ENCODE measurements around the gene NAPB.
A peak's percentile ranks its signal among the peaks of the same experiment; 100 is the strongest.

NAPB gene

DNA sequence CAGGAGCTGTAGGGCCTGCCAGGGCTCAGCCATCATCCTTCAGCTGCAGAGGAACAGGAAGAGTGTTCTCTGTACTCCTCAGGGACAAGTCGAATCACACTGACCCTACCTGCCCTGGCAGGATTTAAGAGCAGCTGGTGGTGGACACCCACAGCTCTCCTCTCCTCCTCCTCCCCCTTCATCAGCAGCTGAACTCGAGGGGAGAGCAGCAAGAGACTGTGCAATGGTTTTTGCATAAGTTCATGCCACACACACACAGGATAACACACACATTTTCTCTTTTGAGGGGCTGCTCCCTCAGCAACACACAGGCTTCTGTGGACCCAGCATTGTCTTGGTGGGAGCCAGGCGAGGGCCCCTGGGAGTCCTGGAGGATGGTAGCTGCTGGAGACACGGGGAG lies 31.5 kb upstream of the NAPB start, which contains the start of gene CST11:
TSS of gene CST11 (minus strand) at position 101 of the 400 bp plus-strand sequence. CDS start at position 36, 65 bp downstream.
- Histone ChIP-seq H3K4me3 (ENCODE audit: low read length, poor library complexity, severe bottlenecking) (no peak within 1 kb of the TSS), H4K20me1 (ENCODE audit: insufficient read depth, low read length, poor library complexity, severe bottlenecking) (no peaks in the 10 kb centered on the region)

DNA sequence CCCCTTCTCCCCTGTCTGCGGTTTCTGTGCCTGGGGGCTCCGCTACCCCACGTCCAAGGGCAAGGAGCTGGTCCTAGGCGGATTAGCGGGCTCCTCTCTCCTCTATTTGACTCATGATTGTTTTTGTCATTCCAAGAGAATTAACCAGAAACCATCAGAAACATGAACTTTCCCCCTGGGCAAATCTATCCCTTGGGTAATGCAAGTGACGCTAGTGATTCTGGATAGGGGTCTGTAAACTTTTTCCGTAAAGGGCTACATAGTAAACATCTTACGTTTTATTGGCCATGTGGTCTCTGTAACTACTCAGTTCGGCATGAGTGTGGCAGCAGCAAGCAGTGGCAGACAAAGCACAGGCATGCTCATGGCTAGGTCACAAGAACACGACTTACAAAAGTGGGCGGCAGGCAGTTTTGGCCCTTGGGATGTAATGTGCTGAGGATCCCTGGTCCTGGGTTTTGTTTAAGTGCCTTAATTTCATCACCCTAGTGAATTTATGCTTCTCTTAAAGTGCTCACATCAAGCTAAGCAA lies 30.7 kb upstream of the NAPB start:
- Histone ChIP-seq H2AFZ (ENCODE audit: low read length) (no peak overlapping the region), H3K79me2 (ENCODE audit: insufficient read depth, low read length) (no peaks in the 10 kb centered on the region)

More for the DNA sequence above, 31.5 kb upstream of the NAPB start, which contains the start of gene CST11:
- Histone ChIP-seq H3K79me2 (ENCODE audit: insufficient read depth, low read length) (no peaks in the 10 kb centered on the region), H2AFZ (ENCODE audit: low read length) (0 out of 2 replicates have a peak within 1 kb of the TSS, but pooled peaks have one; percentile 24), H3K9ac (ENCODE audit: low read depth, low read length, poor library complexity, severe bottlenecking) (no peak within 1 kb of the TSS), H3K4me1 (ENCODE audit: insufficient read depth, low read length, poor library complexity, severe bottlenecking) (peaks cover 24% of the 10 kb centered on the region), H3K4me2 (ENCODE audit: low read depth, low read length, poor library complexity, severe bottlenecking) (no peak within 1 kb of the TSS), H3K27me3 (ENCODE audit: insufficient read depth, low read length, poor library complexity, severe bottlenecking) (no peaks in the 10 kb centered on the region), H3K9me2 (replicated peaks; ENCODE audit: low read depth, low read length) (no peaks in the 10 kb centered on the region), H3K9me3 (ENCODE audit: insufficient read depth, low read depth, low read length) (no peaks in the 10 kb centered on the region), H3K36me3 (ENCODE audit: insufficient read depth, low read length) (no peaks in the 10 kb centered on the region), H3F3A (ENCODE audit: low read depth) (no peaks in the 10 kb centered on the region)
- TF ChIP-seq, protein P1, sequence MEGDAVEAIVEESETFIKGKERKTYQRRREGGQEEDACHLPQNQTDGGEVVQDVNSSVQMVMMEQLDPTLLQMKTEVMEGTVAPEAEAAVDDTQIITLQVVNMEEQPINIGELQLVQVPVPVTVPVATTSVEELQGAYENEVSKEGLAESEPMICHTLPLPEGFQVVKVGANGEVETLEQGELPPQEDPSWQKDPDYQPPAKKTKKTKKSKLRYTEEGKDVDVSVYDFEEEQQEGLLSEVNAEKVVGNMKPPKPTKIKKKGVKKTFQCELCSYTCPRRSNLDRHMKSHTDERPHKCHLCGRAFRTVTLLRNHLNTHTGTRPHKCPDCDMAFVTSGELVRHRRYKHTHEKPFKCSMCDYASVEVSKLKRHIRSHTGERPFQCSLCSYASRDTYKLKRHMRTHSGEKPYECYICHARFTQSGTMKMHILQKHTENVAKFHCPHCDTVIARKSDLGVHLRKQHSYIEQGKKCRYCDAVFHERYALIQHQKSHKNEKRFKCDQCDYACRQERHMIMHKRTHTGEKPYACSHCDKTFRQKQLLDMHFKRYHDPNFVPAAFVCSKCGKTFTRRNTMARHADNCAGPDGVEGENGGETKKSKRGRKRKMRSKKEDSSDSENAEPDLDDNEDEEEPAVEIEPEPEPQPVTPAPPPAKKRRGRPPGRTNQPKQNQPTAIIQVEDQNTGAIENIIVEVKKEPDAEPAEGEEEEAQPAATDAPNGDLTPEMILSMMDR (conservative IDR thresholded peaks at IDR 0.05; ENCODE audit: low read length) = no peak
- no peak for TF ChIP-seq EZH2phosphoT487 (IDR thresholded peaks at IDR 0.05; ENCODE audit: borderline replicate concordance)

DNA sequence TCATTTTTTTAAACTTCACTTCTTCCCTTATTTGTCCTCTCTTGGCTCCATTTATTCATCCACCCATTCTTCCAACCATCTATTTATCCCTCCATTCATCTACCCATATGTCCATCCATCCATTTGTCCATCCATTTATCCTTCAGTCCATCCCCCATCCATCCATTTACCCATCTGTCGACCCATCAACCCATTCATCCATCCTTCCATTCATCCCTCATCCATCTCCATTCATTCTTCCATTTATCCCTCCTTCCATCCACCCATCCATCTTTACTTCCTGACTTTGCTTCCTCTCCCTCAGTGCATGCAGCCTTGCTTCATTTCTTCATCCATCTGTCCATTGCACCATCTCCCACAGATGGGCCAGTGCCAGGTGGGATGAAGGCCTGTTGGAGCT lies 29.6 kb upstream of the NAPB start:
- no peak overlapping the region for H2AFZ ChIP-seq (ENCODE audit: low read length)
- no peak overlapping the region for H3K4me3 ChIP-seq (ENCODE audit: low read length, poor library complexity, severe bottlenecking)
- H3K4me2 ChIP-seq (ENCODE audit: low read depth, low read length, poor library complexity, severe bottlenecking) = no peak overlapping the region

More for the DNA sequence above, 30.7 kb upstream of the NAPB start:
- no peaks in the 10 kb centered on the region for H3K36me3 ChIP-seq (ENCODE audit: insufficient read depth, low read length)
- H3K9me3 ChIP-seq (ENCODE audit: insufficient read depth, low read depth, low read length) = no peaks in the 10 kb centered on the region
- H3K4me1 ChIP-seq (ENCODE audit: insufficient read depth, low read length, poor library complexity, severe bottlenecking) = peaks cover 21% of the 10 kb centered on the region
- no peaks in the 10 kb centered on the region for H3K27me3 ChIP-seq (ENCODE audit: insufficient read depth, low read length, poor library complexity, severe bottlenecking)
- no peaks in the 10 kb centered on the region for H3F3A ChIP-seq (ENCODE audit: low read depth)
- TF ChIP-seq EZH2phosphoT487 (IDR thresholded peaks at IDR 0.05; ENCODE audit: borderline replicate concordance) = no peak
- TF ChIP-seq, protein P1 (conservative IDR thresholded peaks at IDR 0.05; ENCODE audit: low read length) = no peak
- H3K9me2 ChIP-seq (replicated peaks; ENCODE audit: low read depth, low read length) = no peaks in the 10 kb centered on the region
- no peak overlapping the region for H3K9ac ChIP-seq (ENCODE audit: low read depth, low read length, poor library complexity, severe bottlenecking)
- no peaks in the 10 kb centered on the region for H4K20me1 ChIP-seq (ENCODE audit: insufficient read depth, low read length, poor library complexity, severe bottlenecking)
- no peak overlapping the region for H3K4me3 ChIP-seq (ENCODE audit: low read length, poor library complexity, severe bottlenecking)
- H3K4me2 ChIP-seq (ENCODE audit: low read depth, low read length, poor library complexity, severe bottlenecking) = no peak overlapping the region

More for the DNA sequence above, 29.6 kb upstream of the NAPB start:
- TF ChIP-seq EZH2phosphoT487 (IDR thresholded peaks at IDR 0.05; ENCODE audit: borderline replicate concordance) = no peak
- TF ChIP-seq, protein P1 (conservative IDR thresholded peaks at IDR 0.05; ENCODE audit: low read length) = no peak
- Histone ChIP-seq H3K9me2 (replicated peaks; ENCODE audit: low read depth, low read length) (no peaks in the 10 kb centered on the region), H3K27me3 (ENCODE audit: insufficient read depth, low read length, poor library complexity, severe bottlenecking) (no peaks in the 10 kb centered on the region), H3K4me1 (ENCODE audit: insufficient read depth, low read length, poor library complexity, severe bottlenecking) (peaks cover 10% of the 10 kb centered on the region), H3K79me2 (ENCODE audit: insufficient read depth, low read length) (no peaks in the 10 kb centered on the region), H3K9me3 (ENCODE audit: insufficient read depth, low read depth, low read length) (no peaks in the 10 kb centered on the region), H4K20me1 (ENCODE audit: insufficient read depth, low read length, poor library complexity, severe bottlenecking) (no peaks in the 10 kb centered on the region), H3K36me3 (ENCODE audit: insufficient read depth, low read length) (no peaks in the 10 kb centered on the region), H3K9ac (ENCODE audit: low read depth, low read length, poor library complexity, severe bottlenecking) (no peak overlapping the region), H3F3A (ENCODE audit: low read depth) (no peaks in the 10 kb centered on the region)
